Heart left ventricle (tissue), 16 donors: ENCODE results near the gene XIRP1. TPM values are rescaled to one million over a fixed set of nuclear protein-coding genes. Genes with fewer than 3 reads are reported as not detected.

Source experiments
- ATAC-seq, 4 donors: fragments of 200-7000 bp; cut with Tn5 transposase; one replicate each; pipeline ENCODE4 v1.9.1; 2020 to 2022; ENCODE audit warnings: moderate library complexity in 4 of 4, mild to moderate bottlenecking in 3 of 4, moderate number of reproducible peaks in 1 of 4
- DNase-seq, 5 donors: peaks; one replicate each; pipeline ENCODE4 v3.0.0-alpha.2; 2020
- H3K27ac ChIP-seq, 12 donors: fragments of 200-600 bp; sonication (generic) in 4 of 12; one replicate each; pipeline versions ENCODE4 v1.5.0 to v1.8.0; 2016 to 2022; ENCODE audit warnings: mild to moderate bottlenecking in 2 of 12
- H3K27me3 ChIP-seq, 9 donors: fragments of 200-600 bp; sonication (generic) in 2 of 9; one replicate each; pipeline versions ENCODE4 v1.5.1 to v1.8.0; 2016 to 2022; ENCODE audit warnings: mild to moderate bottlenecking in 3 of 9
- H3K36me3 ChIP-seq, 9 donors: fragments of 200-600 bp; sonication (generic) in 2 of 9; one replicate each; pipeline versions ENCODE4 v1.5.0 to v1.8.0; 2018 to 2022; ENCODE audit warnings: mild to moderate bottlenecking in 2 of 9
- H3K4me1 ChIP-seq, 12 donors: fragments of 200-600 bp; sonication (generic) in 4 of 12; one replicate each; pipeline versions ENCODE4 v1.5.0 to v1.8.0; 2016 to 2022; ENCODE audit warnings: mild to moderate bottlenecking in 3 of 12
- H3K4me3 ChIP-seq, 12 donors: fragments of 200-600 bp; sonication (generic) in 4 of 12; one replicate each; pipeline versions ENCODE4 v1.5.0 to v1.8.0; 2017 to 2022; ENCODE audit warnings: mild to moderate bottlenecking in 9 of 12, moderate library complexity in 4 of 12
- H3K9me3 ChIP-seq, 12 donors: fragments of 200-600 bp; sonication (generic) in 4 of 12; one replicate each; pipeline versions ENCODE4 v1.5.0 to v1.8.0; 2016 to 2022; ENCODE audit warnings: mild to moderate bottlenecking in 1 of 12
- CTCF ChIP-seq, 12 donors: fragments of 200-600 bp; sonication (generic) in 4 of 12; IDR thresholded peaks; one replicate each; pipeline versions ENCODE4 v1.5.0 to v1.8.0; 2018 to 2022; ENCODE audit warnings: antibody characterized with exemption in 12 of 12, mild to moderate bottlenecking in 5 of 12
- POLR2A ChIP-seq, 2 donors: fragments of 450-650 bp; IDR thresholded peaks; one replicate each; pipeline ENCODE4 v1.6.1; 2017; ENCODE audit warnings: antibody characterized with exemption in 2 of 2, mild to moderate bottlenecking in 2 of 2, moderate library complexity in 2 of 2
- WGBS, 4 donors: extraction: QIAGEN DNeasy Blood & Tissue Kit in 2 of 4; methylation state at CpG; one replicate each; pipeline versions ENCODE4 v1.1.5 to v1.1.7; 2013 to 2018; 5-methylcytosine and 5-hydroxymethylcytosine counted together
- intact Hi-C, 10 donors: fragments of 100-400 bp; cut with DNase I; formaldehyde crosslinking; loops; one replicate each; pipeline versions ENCODE4 v1.11.1 to v1.14.2; 2022
- polyA plus RNA-seq, 2 donors: library from polyadenylated mRNA; stranded (reverse); fragments of 200-250 nt; gene quantifications; one replicate each; pipeline ENCODE4 v1.2.3, GENCODE V29; 2013
- total RNA-seq, 9 donors: library from RNA; depleted of rRNA in 2 of 9; stranded (reverse); fragments of >200 nt in 2 of 9; fragmentation: NEBNext Ultra II Directional in 3 of 9; extraction: Animal tissue kit (Norgen Biotek cat#: 25700) in 3 of 9; gene quantifications; one replicate each; pipeline versions ENCODE4 v1.1.0 to v1.2.4, GENCODE V29; 2016 to 2023
- donor health status: ischemic (EF 13 %, LVEDD 7.1; RV severe dilation, severe dysfunction).
- donor health status: healthy with polysubstance abuse.
- donor health status: DM: no; HTN: yes; CAD: no.
- donor health status: DM: no; HTN: no; CAD: no.
- donor health status: ischemic (EF 25% LVEDD 6.9; RV normal size, moderate dysfunction).
- donor health status: ischemic (EF 25% LVEDD 5.7; RV mildly dilated, moderate dysfunction).
- donor health status: healthy.
- donor health status: DM: yes; HTN: yes; CAD: no.
- donor health status: ischemic (EF 35%, LVEDD 5.7; RV mildly dilated, moderate dysfunction).
- donor health status: nonischemic (EF 11% LVEDD 7.7; RV severe dilation, severe dysfunction).
- donor health status: DM: yes; HTN: yes; CAD: no.
- donor health status: PGD.
- donor health status: ischemic (EF 29% LVEDD 5.4; RV normal size, mild dysfunction).
- donor health status: nonischemic (EF 23%, LVEDD 6.1; RV moderate dilation, normal function).

Gene XIRP1
- total and polyA plus RNA-seq, 11 donors = 293 to 1,122 (median 530) TPM

GRCh38 chr3:39221141-39221530, 28.7 kb upstream of the XIRP1 start:
- DNase-seq (no peak), ATAC-seq (no peak)
- Histone ChIP-seq H3K9me3 (no peaks in the 10 kb centered on the region), H3K27me3 (no peaks in the 10 kb centered on the region), H3K36me3 (no peaks in the 10 kb centered on the region), H3K27ac (no peak overlapping the region), H3K4me1 (peaks cover 0 to 36% (median 0%) of the 10 kb centered on the region in 12 donors), H3K4me3 (no peak overlapping the region)
- intact Hi-C loops = no loop called here
- TF ChIP-seq POLR2A (IDR thresholded peaks at IDR 0.05) = no peak
- no peak for TF ChIP-seq CTCF (IDR thresholded peaks at IDR 0.05)

DNA sequence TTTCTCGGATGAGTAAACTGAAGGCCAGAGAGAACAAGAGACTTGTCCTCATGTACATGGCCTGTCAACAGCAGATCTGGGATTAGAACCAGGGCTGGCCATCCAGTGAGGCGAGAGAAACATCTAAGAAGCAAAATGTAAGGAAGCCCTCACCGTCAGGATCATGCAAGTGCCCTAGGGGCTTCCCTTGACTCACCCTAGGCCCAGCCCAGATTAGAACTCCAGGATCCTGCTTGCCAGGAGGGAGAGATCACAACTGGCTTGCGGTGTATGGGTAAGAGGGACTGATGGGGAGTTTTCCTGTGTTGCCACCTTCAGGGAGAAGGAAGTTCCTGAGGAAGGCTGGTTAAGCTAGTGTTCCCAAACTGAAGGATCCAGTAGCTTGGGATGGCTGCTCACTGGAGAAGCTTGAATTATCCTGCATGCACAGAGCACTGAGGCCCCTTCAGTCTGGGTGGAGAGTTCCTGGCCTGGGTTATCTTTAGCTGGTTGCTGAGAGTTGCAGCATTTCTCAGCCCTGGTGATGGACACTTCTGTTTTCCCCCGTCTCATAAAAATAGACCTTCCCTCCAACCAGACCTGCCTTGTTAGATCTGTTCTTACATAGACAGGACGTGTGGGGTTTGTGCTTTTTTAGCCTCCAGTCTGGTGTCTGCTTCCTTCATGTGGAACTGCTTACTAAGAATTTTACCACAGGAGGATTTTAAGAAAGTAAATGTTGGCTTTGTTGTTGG, 28.2 kb upstream of the XIRP1 start:
- Histone ChIP-seq H3K27me3 (no peaks in the 10 kb centered on the region), H3K4me1 (peaks cover 0 to 36% (median 0%) of the 10 kb centered on the region in 12 donors), H3K27ac (no peak overlapping the region), H3K9me3 (no peaks in the 10 kb centered on the region), H3K36me3 (no peaks in the 10 kb centered on the region), H3K4me3 (no peak overlapping the region)
- WGBS, 4 donors = 47 to 57% (median 50%) methylated on average over 6 of the region's 6 CpGs
- DNase-seq (no peak), ATAC-seq (peak in 2 of 4 donors; percentile 18 to 70)
- TF ChIP-seq POLR2A (IDR thresholded peaks at IDR 0.05) = no peak
- no peak for TF ChIP-seq CTCF (IDR thresholded peaks at IDR 0.05)
- intact Hi-C loops = no loop called here

DNA sequence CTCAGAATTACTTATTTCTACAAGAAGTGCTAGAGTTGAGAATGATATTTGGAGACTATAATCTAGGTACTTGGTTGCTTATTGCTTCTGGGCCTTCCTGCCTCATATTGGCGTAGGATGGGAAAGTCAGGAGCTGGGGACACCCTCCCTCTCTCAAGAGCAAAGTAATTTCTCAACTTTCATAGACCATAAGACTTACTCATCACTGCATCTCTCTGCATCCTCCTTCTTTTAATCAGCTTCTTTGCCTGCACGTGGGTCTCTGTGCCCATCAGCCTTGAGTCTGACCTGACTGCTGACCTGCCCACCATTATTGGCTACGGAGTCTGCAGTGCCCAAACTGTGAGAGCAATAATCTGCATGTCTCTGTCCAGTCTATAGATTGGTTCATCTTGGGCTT, 27.3 kb upstream of the XIRP1 start:
- Histone ChIP-seq H3K27ac (no peak overlapping the region), H3K4me1 (peaks cover 0 to 38% (median 0%) of the 10 kb centered on the region in 12 donors), H3K9me3 (no peaks in the 10 kb centered on the region), H3K36me3 (no peaks in the 10 kb centered on the region), H3K4me3 (no peak overlapping the region), H3K27me3 (no peaks in the 10 kb centered on the region)
- ATAC-seq (no peak), DNase-seq (no peak)
- WGBS, 4 donors = 91 to 97% (median 95%) methylated on average over 3 of the region's 3 CpGs
- intact Hi-C loops = no loop called here
- TF ChIP-seq POLR2A (IDR thresholded peaks at IDR 0.05) (no peak), CTCF (IDR thresholded peaks at IDR 0.05) (no peak)

- DNase-seq (no peak), ATAC-seq (peak in 2 of 4 donors; percentile 54 to 60)
- Histone ChIP-seq H3K4me1 (peaks cover 0 to 37% (median 0%) of the 10 kb centered on the region in 12 donors), H3K9me3 (no peaks in the 10 kb centered on the region), H3K27me3 (no peaks in the 10 kb centered on the region), H3K27ac (peak overlapping the region in 1 of 12 donors; percentile 54), H3K4me3 (no peak overlapping the region), H3K36me3 (no peaks in the 10 kb centered on the region)
- 85 to 91% (median 86%) methylated on average over 2 of the region's 2 CpGs for WGBS, 4 donors
- intact Hi-C loops = no loop called here
- TF ChIP-seq CTCF (IDR thresholded peaks at IDR 0.05) = no peak
- no peak for TF ChIP-seq POLR2A (IDR thresholded peaks at IDR 0.05)
Measured at GRCh38 chr3:39216176-39216790, 23.9 kb upstream of the XIRP1 start.
